GM18511 (cell line): Measurements from ENCODE around the gene ZNF471.

Experiments used
- ATAC-seq: cut with Tn5 transposase; IDR thresholded peaks from one replicate; pipeline ENCODE4 v1.9.1; 2021; ENCODE audit warnings: mild to moderate bottlenecking, moderate library complexity; ENCODE audit not compliant: unreplicated experiment

ZNF471 gene

GRCh38 chr19:56507446-56508289, at the start of gene ZNF471:
Gene ZNF471 (plus strand): TSS chr19:56507855. CDS start chr19:56511572, 3,717 bp downstream.
- no peak for ATAC-seq

GRCh38 chr19:56474308-56474707, 33.3 kb upstream of the ZNF471 start:
- no peak for ATAC-seq

GRCh38 chr19:56476093-56476492, 31.6 kb upstream of the ZNF471 start:
- ATAC-seq, result no peak

- no peak for ATAC-seq
Measured at GRCh38 chr19:56476651-56477428, 30.8 kb upstream of the ZNF471 start, which contains the start of gene ZNF667. Gene ZNF667 (minus strand): TSS chr19:56477345. CDS start chr19:56462370, 14,975 bp downstream.

- no peak for ATAC-seq
Measured at GRCh38 chr19:56477429-56478338, 30.0 kb upstream of the ZNF471 start.

GRCh38 chr19:56491399-56491798, 16.3 kb upstream of the ZNF471 start:
- ATAC-seq, result no peak

GRCh38 chr19:56504581-56504980, 3.1 kb upstream of the ZNF471 start:
- ATAC-seq, result no peak

- ATAC-seq, result no peak
Measured at GRCh38 chr19:56508290-56508778, 679 bp downstream of the ZNF471 start.

- no peak for ATAC-seq
Measured at GRCh38 chr19:56525214-56525860, 17.7 kb downstream of the ZNF471 start.

GRCh38 chr19:56537442-56537841, 29.8 kb downstream of the ZNF471 start:
- no peak for ATAC-seq

- ATAC-seq, result peak; percentile 71
Measured at GRCh38 chr19:56538254-56538760, 30.7 kb downstream of the ZNF471 start.

GRCh38 chr19:56538761-56539263, 31.2 kb downstream of the ZNF471 start, which contains the start of gene ZFP28:
Gene ZFP28 (plus strand): TSS chr19:56538948. CDS start chr19:56539019, 71 bp downstream.
- peak; percentile 13 for ATAC-seq

- ATAC-seq, result no peak
Measured at GRCh38 chr19:56543776-56544175, 36.1 kb downstream of the ZNF471 start.

GRCh38 chr19:56547535-56547934, 39.9 kb downstream of the ZNF471 start:
- no peak for ATAC-seq

GRCh38 chr19:56554272-56554869, 46.7 kb downstream of the ZNF471 start:
- no peak for ATAC-seq

GRCh38 chr19:56562766-56563165, 55.1 kb downstream of the ZNF471 start:
- ATAC-seq, result no peak

- peak; percentile 44 for ATAC-seq
Measured at GRCh38 chr19:56566904-56567273, 59.2 kb downstream of the ZNF471 start.

GRCh38 chr19:56567274-56568120, 59.8 kb downstream of the ZNF471 start, which contains the start of gene ZNF470:
Gene ZNF470 (plus strand): TSS chr19:56567468. CDS start chr19:56570312, 2,844 bp downstream.
- peak; percentile 99 for ATAC-seq
